H9 (cell line): Measurements from ENCODE around the gene XRN1. TPM values are rescaled to one million over a fixed set of nuclear protein-coding genes. Genes with fewer than 3 reads are reported as not detected.
"Not testable (repeated sequence)": the region's sequence is repeated elsewhere in the genome, so short reads cannot be mapped to it uniquely, and the experiment has no call there.

Experiments
- DNase-seq: peaks from one replicate; pipeline ENCODE4 v3.0.0-alpha.2; 2017
- H2AFZ ChIP-seq: one replicate; pipeline ENCODE4 v1.6.1; 2013; ENCODE audit warnings: mild to moderate bottlenecking, low read length, control low read depth, moderate library complexity
- H2AK5ac ChIP-seq: 2 replicates; pipeline ENCODE4 v1.6.1; 2013; ENCODE audit warnings: low read length, control low read depth, mixed read lengths; ENCODE audit not compliant: insufficient read length
- H2BK120ac ChIP-seq: one replicate; pipeline ENCODE4 v1.6.1; 2013; ENCODE audit warnings: low read depth, mild to moderate bottlenecking, low read length, control low read depth, inconsistent platforms; ENCODE audit not compliant: poor library complexity, severe bottlenecking
- H2BK12ac ChIP-seq: 2 replicates; pipeline ENCODE4 v1.6.1; 2013; ENCODE audit warnings: low read length, control low read depth, mixed read lengths, low read depth; ENCODE audit not compliant: insufficient read length
- H2BK15ac ChIP-seq: 2 replicates; pipeline ENCODE4 v1.6.1; 2013; ENCODE audit warnings: low read depth, low read length, control low read depth
- H2BK20ac ChIP-seq: one replicate; pipeline ENCODE4 v1.6.1; 2013; ENCODE audit warnings: low read depth, mild to moderate bottlenecking, low read length, control low read depth, inconsistent platforms; ENCODE audit not compliant: poor library complexity, severe bottlenecking
- H2BK5ac ChIP-seq: 2 replicates; pipeline ENCODE4 v1.6.1; 2013; ENCODE audit warnings: low read length, control low read depth, mixed read lengths; ENCODE audit not compliant: insufficient read length
- H3K14ac ChIP-seq: 2 replicates; pipeline ENCODE4 v1.6.1; 2013; ENCODE audit warnings: low read length, control low read depth; ENCODE audit not compliant: insufficient read depth
- H3K18ac ChIP-seq: 2 replicates; pipeline ENCODE4 v1.6.1; 2013; ENCODE audit warnings: low read depth, mild to moderate bottlenecking, mixed read lengths, low read length, control low read depth; ENCODE audit not compliant: insufficient read length
- H3K23ac ChIP-seq: 2 replicates; pipeline ENCODE4 v1.6.1; 2013; ENCODE audit warnings: low read length, control low read depth, mixed read lengths, low read depth; ENCODE audit not compliant: insufficient read length
- H3K23me2 ChIP-seq: 2 replicates; pipeline ENCODE4 v1.6.1; 2013; ENCODE audit warnings: low read depth, mild to moderate bottlenecking, mixed read lengths, low read length, control low read depth; ENCODE audit not compliant: insufficient read length, poor library complexity, severe bottlenecking
- H3K27ac ChIP-seq: 2 replicates; pipeline ENCODE4 v1.5.1; 2013; ENCODE audit warnings: low read length, control low read depth, mixed read lengths, low read depth; ENCODE audit not compliant: insufficient read length
- H3K27me3 ChIP-seq: 2 replicates; pipeline ENCODE4 v1.6.1; 2013; ENCODE audit warnings: low read length, control low read depth, inconsistent platforms; ENCODE audit not compliant: insufficient read depth
- H3K4ac ChIP-seq: 2 replicates; pipeline ENCODE4 v1.6.1; 2013; ENCODE audit warnings: low read depth, mild to moderate bottlenecking, control low read depth, inconsistent platforms, low read length, moderate library complexity
- H3K4me1 ChIP-seq: 2 replicates; pipeline ENCODE4 v1.6.1; 2013; ENCODE audit warnings: low read length, control low read depth, inconsistent platforms; ENCODE audit not compliant: insufficient read depth
- H3K4me2 ChIP-seq: 2 replicates; pipeline ENCODE4 v1.6.1; 2013; ENCODE audit warnings: low read length, control low read depth, mixed read lengths; ENCODE audit not compliant: insufficient read length, insufficient read depth
- H3K56ac ChIP-seq: 2 replicates; pipeline ENCODE4 v1.6.1; 2013; ENCODE audit warnings: low read depth, mild to moderate bottlenecking, mixed read lengths, low read length, control low read depth; ENCODE audit not compliant: insufficient read length
- H3K79me1 ChIP-seq: 2 replicates; pipeline ENCODE4 v1.6.1; 2013; ENCODE audit warnings: low read depth, mild to moderate bottlenecking, moderate library complexity, low read length, control low read depth, inconsistent platforms; ENCODE audit not compliant: insufficient read depth, poor library complexity, severe bottlenecking
- H3K79me2 ChIP-seq: 2 replicates; pipeline ENCODE4 v1.6.1; 2013; ENCODE audit warnings: low read length, control low read depth, inconsistent platforms; ENCODE audit not compliant: insufficient read depth
- H3K9ac ChIP-seq: 2 replicates; pipeline ENCODE4 v1.6.1; 2013; ENCODE audit warnings: low read length, control low read depth, mixed read lengths; ENCODE audit not compliant: insufficient read length; ENCODE audit errors: extremely low read depth
- H3K9me3 ChIP-seq: one replicate; pipeline ENCODE4 v1.6.1; 2013; ENCODE audit warnings: low read depth, low read length, inconsistent platforms; ENCODE audit not compliant: control insufficient read depth
- H3T11ph ChIP-seq: one replicate; pipeline ENCODE4 v1.6.1; 2013; ENCODE audit warnings: mild to moderate bottlenecking, low read length, control low read depth, inconsistent platforms
- H4K20me1 ChIP-seq: one replicate; pipeline ENCODE4 v1.6.1; 2013; ENCODE audit not compliant: control insufficient read depth, insufficient read length, insufficient read depth
- H4K5ac ChIP-seq: 2 replicates; pipeline ENCODE4 v1.6.1; 2013; ENCODE audit warnings: low read depth, mild to moderate bottlenecking, mixed read lengths, low read length, control low read depth; ENCODE audit not compliant: insufficient read length
- H4K8ac ChIP-seq: replicated peaks from 2 replicates; pipeline ENCODE4 v1.6.1; 2013; ENCODE audit warnings: low read length, control low read depth, mixed read lengths, low read depth; ENCODE audit not compliant: insufficient read length
- H4K91ac ChIP-seq: 2 replicates; pipeline ENCODE4 v1.6.1; 2013; ENCODE audit warnings: low read depth, mild to moderate bottlenecking, moderate library complexity, mixed read lengths, low read length, control low read depth; ENCODE audit not compliant: insufficient read length
- H3K27ac Mint-ChIP-seq, 3 experiments: 2 replicates in 2 of 3; 3 replicates in 1 of 3; pipeline ENCODE4 v1.8.0; 2020 to 2021; ENCODE audit warnings: mixed read lengths in 3 of 3, mild to moderate bottlenecking in 1 of 3, moderate library complexity in 1 of 3
- H3K27me3 Mint-ChIP-seq: 2 replicates; pipeline ENCODE4 v1.8.0; 2021; ENCODE audit warnings: low read depth, mild to moderate bottlenecking, moderate library complexity, mixed read lengths
- H3K36me3 Mint-ChIP-seq, 3 experiments: 2 replicates in 2 of 3; 3 replicates in 1 of 3; pipeline ENCODE4 v1.8.0; 2020 to 2021; ENCODE audit warnings: low read depth in 3 of 3, mixed read lengths in 3 of 3; ENCODE audit not compliant: insufficient read depth in 1 of 3
- H3K4me1 Mint-ChIP-seq, 2 experiments: 2 replicates each; pipeline ENCODE4 v1.8.0; 2020; ENCODE audit warnings: mixed read lengths in 2 of 2
- H3K4me3 Mint-ChIP-seq, 2 experiments: 2 replicates in 1 of 2; 3 replicates in 1 of 2; pipeline ENCODE4 v1.8.0; 2020 to 2021; ENCODE audit warnings: mild to moderate bottlenecking in 2 of 2, mixed read lengths in 2 of 2, moderate library complexity in 1 of 2
- H3K9me3 Mint-ChIP-seq, 2 experiments: 2 replicates in 1 of 2; 3 replicates in 1 of 2; pipeline ENCODE4 v1.8.0; 2020; ENCODE audit warnings: mild to moderate bottlenecking in 2 of 2, mixed read lengths in 2 of 2, moderate library complexity in 1 of 2
- WGBS: extraction: QIAGEN DNeasy Blood & Tissue Kit; methylation state at CpG from one replicate; pipeline ENCODE4 v1.1.7; 2013; ENCODE audit warnings: missing lambda C conversion rate, low lambda C conversion rate, mixed read lengths; ENCODE audit not compliant: insufficient read length; ENCODE audit errors: extremely low coverage; 5-methylcytosine and 5-hydroxymethylcytosine counted together
- total RNA-seq: library from RNA; stranded (reverse); gene quantifications from 2 replicates; pipeline ENCODE4 v1.2.1, GENCODE V29; 2021
- TF ChIP-seq, protein P1 (sequence below): fragments of 200-600 bp; sonication (generic); conservative IDR thresholded peaks from 3 replicates; pipeline ENCODE4 v1.8.0; 2021; ENCODE audit warnings: antibody characterized with exemption, mild to moderate bottlenecking

The XRN1 gene
- total RNA-seq, 1 experiment from 2014 or later, result 15.0 TPM

DNA sequence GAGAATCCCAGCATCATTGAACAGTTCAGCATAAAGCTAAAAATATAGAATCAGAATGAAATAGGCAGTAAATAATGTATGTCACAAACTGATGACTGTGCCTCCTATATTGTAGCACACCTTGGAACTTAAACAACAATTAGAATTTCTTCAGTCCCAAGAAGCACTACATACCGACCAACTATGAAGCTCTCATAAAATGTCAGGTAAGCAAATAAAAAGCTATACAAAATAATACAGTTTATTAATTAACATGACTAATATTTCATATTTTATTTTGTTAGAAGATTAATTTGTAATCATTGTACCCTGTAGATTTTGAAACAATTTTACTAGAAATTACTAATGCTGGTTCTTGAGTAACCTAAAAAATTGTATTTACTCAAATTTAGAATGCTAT, 137.4 kb downstream of the XRN1 start:
- Mint-ChIP-seq H3K27ac (no peak overlapping the region), H3K4me3 (no peak overlapping the region), H3K4me1 (peaks cover 0 to 4% of the 10 kb centered on the region in 2 experiments; a peak in 1 of 4 replicates), H3K9me3 (no peaks in the 10 kb centered on the region), H3K36me3 (peaks cover 1 to 12% (median 9%) of the 10 kb centered on the region in 3 experiments; a peak in 3 of 7 replicates), H3K27me3 (no peaks in the 10 kb centered on the region)
- TF ChIP-seq, protein P1, sequence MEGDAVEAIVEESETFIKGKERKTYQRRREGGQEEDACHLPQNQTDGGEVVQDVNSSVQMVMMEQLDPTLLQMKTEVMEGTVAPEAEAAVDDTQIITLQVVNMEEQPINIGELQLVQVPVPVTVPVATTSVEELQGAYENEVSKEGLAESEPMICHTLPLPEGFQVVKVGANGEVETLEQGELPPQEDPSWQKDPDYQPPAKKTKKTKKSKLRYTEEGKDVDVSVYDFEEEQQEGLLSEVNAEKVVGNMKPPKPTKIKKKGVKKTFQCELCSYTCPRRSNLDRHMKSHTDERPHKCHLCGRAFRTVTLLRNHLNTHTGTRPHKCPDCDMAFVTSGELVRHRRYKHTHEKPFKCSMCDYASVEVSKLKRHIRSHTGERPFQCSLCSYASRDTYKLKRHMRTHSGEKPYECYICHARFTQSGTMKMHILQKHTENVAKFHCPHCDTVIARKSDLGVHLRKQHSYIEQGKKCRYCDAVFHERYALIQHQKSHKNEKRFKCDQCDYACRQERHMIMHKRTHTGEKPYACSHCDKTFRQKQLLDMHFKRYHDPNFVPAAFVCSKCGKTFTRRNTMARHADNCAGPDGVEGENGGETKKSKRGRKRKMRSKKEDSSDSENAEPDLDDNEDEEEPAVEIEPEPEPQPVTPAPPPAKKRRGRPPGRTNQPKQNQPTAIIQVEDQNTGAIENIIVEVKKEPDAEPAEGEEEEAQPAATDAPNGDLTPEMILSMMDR, result no peak
- Histone ChIP-seq H4K8ac (no peak overlapping the region), H2BK120ac (no peak overlapping the region), H2BK20ac (no peak overlapping the region), H4K5ac (no peak overlapping the region), H2AFZ (no peak overlapping the region), H3K79me2 (no peaks in the 10 kb centered on the region), H3K18ac (no peak overlapping the region), H3K9me3 (no peaks in the 10 kb centered on the region), H2BK12ac (no peak overlapping the region), H2BK5ac (no peak overlapping the region), H3K4me2 (no peak overlapping the region), H3K27ac (no peak overlapping the region), H3K23me2 (no peaks in the 10 kb centered on the region), H3K56ac (no peak overlapping the region), H3K14ac (no peak overlapping the region), H3K27me3 (no peaks in the 10 kb centered on the region), H2BK15ac (no peak overlapping the region), H3T11ph (no peak overlapping the region), H3K9ac (no peak overlapping the region), H3K23ac (no peak overlapping the region), H4K91ac (no peak overlapping the region), H3K4me1 (no peaks in the 10 kb centered on the region), H2AK5ac (no peak overlapping the region), H3K79me1 (no peaks in the 10 kb centered on the region), H4K20me1 (no peaks in the 10 kb centered on the region), H3K4ac (no peak overlapping the region)
- no peak for DNase-seq
- no CpG with 5 or more reads among the region's 1 CpG for WGBS

DNA sequence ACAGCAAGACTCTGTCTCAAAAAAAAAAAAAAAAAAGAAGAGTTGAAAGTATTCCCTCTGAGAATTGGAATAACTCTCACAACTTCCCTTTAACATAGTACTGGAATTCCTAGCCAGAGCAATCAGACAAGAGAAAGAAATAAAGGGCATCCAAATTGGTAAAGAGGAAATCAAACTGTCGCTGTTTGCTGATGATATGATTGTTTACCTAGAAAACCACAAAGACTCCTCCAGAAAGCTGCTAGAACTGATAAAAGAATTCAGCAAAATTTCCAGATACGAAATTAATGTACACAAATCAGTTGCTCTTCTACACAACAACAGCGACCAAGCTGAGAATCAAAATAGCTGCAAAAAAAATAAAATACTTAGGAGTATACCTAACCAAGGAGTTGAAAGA, 145.0 kb downstream of the XRN1 start:
- not testable (repeated sequence) for H3K4me2 ChIP-seq, H4K8ac ChIP-seq, H3K4me1 Mint-ChIP-seq, H3K9ac ChIP-seq, H2BK12ac ChIP-seq, DNase-seq, H3K9me3 ChIP-seq, H3K18ac ChIP-seq, H2BK5ac ChIP-seq, H4K91ac ChIP-seq, H4K5ac ChIP-seq, H4K20me1 ChIP-seq, H3K4me1 ChIP-seq, H3T11ph ChIP-seq, H3K23me2 ChIP-seq, H2BK20ac ChIP-seq, H2BK15ac ChIP-seq, H3K79me1 ChIP-seq, H3K4ac ChIP-seq, H3K27me3 ChIP-seq, H3K23ac ChIP-seq, H3K79me2 ChIP-seq, H3K14ac ChIP-seq, H2AK5ac ChIP-seq, H3K56ac ChIP-seq, H3K4me3 Mint-ChIP-seq, H2AFZ ChIP-seq, H2BK120ac ChIP-seq, H3K27ac Mint-ChIP-seq, H3K27me3 Mint-ChIP-seq, H3K27ac ChIP-seq
- peaks cover 21 to 41% (median 30%) of the 10 kb centered on the region in 3 experiments for H3K36me3 Mint-ChIP-seq
- H3K9me3 Mint-ChIP-seq, result peaks cover 21 to 25% of the 10 kb centered on the region in 2 experiments
- no CpG with 5 or more reads among the region's 3 CpGs for WGBS
